CD14-positive monocyte (primary cell): ENCODE results near the gene LMAN1. TPM values are rescaled to one million over a fixed set of nuclear protein-coding genes. Genes with fewer than 3 reads are reported as not detected.

Experiments
- DNase-seq, 3 donors: peaks; one replicate each; pipeline ENCODE4 v3.0.0-alpha.2; 2011 to 2022
- H2AFZ ChIP-seq: 2 replicates; pipeline ENCODE4 v1.6.0; 2012; ENCODE audit warnings: mild to moderate bottlenecking, low read depth, low read length, inconsistent platforms; ENCODE audit not compliant: insufficient read depth, poor library complexity, severe bottlenecking
- H3K27ac ChIP-seq, 2 donors: 1 replicate in 1 of 2; 2 replicates in 1 of 2; pipeline ENCODE4 v1.5.1; 2012 to 2013; ENCODE audit warnings: low read length in 2 of 2, control low read depth in 1 of 2, inconsistent platforms in 1 of 2, low read depth in 1 of 2, mild to moderate bottlenecking in 1 of 2
- H3K27me3 ChIP-seq, 2 donors: one replicate each; pipeline versions ENCODE4 v1.6.0 to v1.6.1; 2011 to 2013; ENCODE audit warnings: low read length in 2 of 2; ENCODE audit not compliant: control insufficient read depth in 2 of 2, insufficient read depth in 2 of 2
- H3K36me3 ChIP-seq, 2 donors: replicated peaks in 1 of 2; 1 replicate in 1 of 2; 2 replicates in 1 of 2; pipeline versions ENCODE4 v1.5.1 to v1.6.1; 2012 to 2013; ENCODE audit warnings: low read length in 2 of 2, control low read depth in 1 of 2, inconsistent platforms in 1 of 2, mild to moderate bottlenecking in 1 of 2; ENCODE audit not compliant: insufficient read depth in 2 of 2, control insufficient read depth in 1 of 2
- H3K4me1 ChIP-seq, 2 donors: 1 replicate in 1 of 2; 2 replicates in 1 of 2; pipeline versions ENCODE4 v1.5.1 to v1.6.1; 2012 to 2013; ENCODE audit warnings: low read length in 2 of 2, control low read depth in 1 of 2, inconsistent platforms in 1 of 2, mild to moderate bottlenecking in 1 of 2, moderate library complexity in 1 of 2; ENCODE audit not compliant: insufficient read depth in 2 of 2, control insufficient read depth in 1 of 2
- H3K4me2 ChIP-seq: replicated peaks from 2 replicates; pipeline ENCODE3; 2012; ENCODE audit warnings: low read length, moderate library complexity, mild to moderate bottlenecking; ENCODE audit not compliant: poor library complexity, severe bottlenecking; ENCODE audit errors: extremely low read depth
- H3K4me3 ChIP-seq, 3 experiments: fragments of 200-600 bp in 1 of 3; sonication (generic) in 1 of 3; replicated peaks in 1 of 3; 1 replicate in 2 of 3; 2 replicates in 1 of 3; pipeline ENCODE4 v1.5.1; 2011 to 2013; ENCODE audit warnings: low read length in 3 of 3, mild to moderate bottlenecking in 3 of 3, control low read depth in 2 of 3, low read depth in 2 of 3, inconsistent platforms in 1 of 3, moderate library complexity in 1 of 3
- H3K79me2 ChIP-seq: 2 replicates; pipeline ENCODE4 v1.6.0; 2012; ENCODE audit warnings: mild to moderate bottlenecking, control low read depth, inconsistent platforms, low read length, moderate library complexity; ENCODE audit not compliant: insufficient read depth
- H3K9ac ChIP-seq: 2 replicates; pipeline ENCODE4 v1.6.0; 2017; ENCODE audit warnings: low read length, mild to moderate bottlenecking; ENCODE audit not compliant: insufficient read depth, poor library complexity, severe bottlenecking
- H3K9me3 ChIP-seq, 2 donors: replicated peaks in 1 of 2; 1 replicate in 1 of 2; 2 replicates in 1 of 2; pipeline versions ENCODE4 v1.5.1 to v1.6.1; 2012 to 2013; ENCODE audit warnings: low read length in 2 of 2, control low read depth in 1 of 2; ENCODE audit not compliant: control insufficient read depth in 1 of 2, insufficient read depth in 1 of 2
- H4K20me1 ChIP-seq: 2 replicates; pipeline ENCODE4 v1.6.0; 2012; ENCODE audit warnings: mild to moderate bottlenecking, low read length, control low read depth, moderate library complexity; ENCODE audit not compliant: insufficient read depth
- H3K27ac Mint-ChIP-seq, 7 donors: one replicate each; pipeline ENCODE4 v1.8.0; 2020; ENCODE audit warnings: mild to moderate bottlenecking in 7 of 7, mixed read lengths in 7 of 7, moderate library complexity in 6 of 7, inconsistent platforms in 2 of 7
- H3K27me3 Mint-ChIP-seq, 3 donors: one replicate each; pipeline ENCODE4 v1.8.0; 2021 to 2022; ENCODE audit warnings: low read depth in 3 of 3, mild to moderate bottlenecking in 3 of 3, mixed read lengths in 3 of 3, moderate library complexity in 3 of 3, inconsistent platforms in 1 of 3
- H3K36me3 Mint-ChIP-seq, 2 donors: one replicate each; pipeline ENCODE4 v1.8.0; 2020; ENCODE audit warnings: mixed read lengths in 2 of 2, inconsistent platforms in 1 of 2, mild to moderate bottlenecking in 1 of 2
- H3K4me1 Mint-ChIP-seq: one replicate; pipeline ENCODE4 v1.8.0; 2020; ENCODE audit warnings: mild to moderate bottlenecking, mixed read lengths
- H3K4me3 Mint-ChIP-seq, 2 donors: one replicate each; pipeline ENCODE4 v1.8.0; 2020; ENCODE audit warnings: mild to moderate bottlenecking in 2 of 2, mixed read lengths in 2 of 2, moderate library complexity in 1 of 2
- H3K9me3 Mint-ChIP-seq, 7 donors: one replicate each; pipeline ENCODE4 v1.8.0; 2020 to 2022; ENCODE audit warnings: mixed read lengths in 7 of 7, mild to moderate bottlenecking in 6 of 7, moderate library complexity in 6 of 7, inconsistent platforms in 2 of 7
- CTCF ChIP-seq: fragments of 200-600 bp; IDR thresholded peaks from one replicate; pipeline ENCODE4 v1.8.0; 2022; ENCODE audit warnings: antibody characterized with exemption, mild to moderate bottlenecking
- WGBS: methylation state at CpG from one replicate; pipeline ENCODE4 v1.1.5; 2013; ENCODE audit warnings: missing lambda C conversion rate; ENCODE audit not compliant: insufficient coverage; 5-methylcytosine and 5-hydroxymethylcytosine counted together
- intact Hi-C, 2 donors: fragments of 100-400 bp; cut with micrococcal nuclease; formaldehyde crosslinking; loops; one replicate each; pipeline versions ENCODE4 v1.15.0 to v1.15.1; 2023
- polyA plus RNA-seq, 3 donors: library from polyadenylated mRNA; depleted of rRNA in 1 of 3; unstranded in 2 of 3; stranded (reverse) in 1 of 3; fragments of 300-500 nt in 2 of 3; fragments of >200 nt in 1 of 3; fragmentation: Illumina TruSeq in 2 of 3; gene quantifications; 1 replicate in 2 of 3; 2 replicates in 1 of 3; pipeline ENCODE4 v1.2.3, GENCODE V29; 2012 to 2021

The LMAN1 gene
- polyA plus RNA-seq, 3 donors = 4.7 to 10.9 (median 7.6) TPM

GRCh38 chr18:59340312-59340711, 18.8 kb downstream of the LMAN1 start:
- Mint-ChIP-seq H3K9me3 (peaks cover 2 to 21% (median 8%) of the 10 kb centered on the region in 7 donors), H3K27ac (no peak overlapping the region), H3K4me1 (no peaks in the 10 kb centered on the region), H3K27me3 (no peaks in the 10 kb centered on the region), H3K36me3 (peaks cover 77 to 82% of the 10 kb centered on the region in 2 donors), H3K4me3 (no peak overlapping the region)
- H2AFZ ChIP-seq = no peak overlapping the region
- H3K27me3 ChIP-seq = no peaks in the 10 kb centered on the region
- no peaks in the 10 kb centered on the region for H3K79me2 ChIP-seq
- no peak overlapping the region for H3K9ac ChIP-seq
- DNase-seq = no peak
- no peak overlapping the region for H3K27ac ChIP-seq
- no CpG with 5 or more reads among the region's 2 CpGs for WGBS
- TF ChIP-seq CTCF = no peak
- H3K4me2 ChIP-seq = no peak overlapping the region
- H3K36me3 ChIP-seq = peaks cover 12 to 86% of the 10 kb centered on the region in 2 donors
- peaks cover 0 to 2% of the 10 kb centered on the region in 2 donors for H3K9me3 ChIP-seq
- no peak overlapping the region for H3K4me3 ChIP-seq
- no peaks in the 10 kb centered on the region for H4K20me1 ChIP-seq
- intact Hi-C loops = no loop called here
- H3K4me1 ChIP-seq = no peaks in the 10 kb centered on the region

- peaks cover 42 to 49% of the 10 kb centered on the region in 2 donors for H3K36me3 Mint-ChIP-seq
- Histone ChIP-seq H2AFZ (no peak overlapping the region), H3K4me3 (no peak overlapping the region), H3K79me2 (no peaks in the 10 kb centered on the region), H3K4me2 (no peak overlapping the region), H3K9me3 (no peaks in the 10 kb centered on the region), H4K20me1 (no peaks in the 10 kb centered on the region), H3K27me3 (no peaks in the 10 kb centered on the region), H3K36me3 (peaks cover 12 to 85% of the 10 kb centered on the region in 2 donors), H3K27ac (no peak overlapping the region), H3K4me1 (no peaks in the 10 kb centered on the region), H3K9ac (no peak overlapping the region)
- TF ChIP-seq CTCF = no peak
- WGBS = no CpG with 5 or more reads among the region's 3 CpGs
- H3K9me3 Mint-ChIP-seq = no peaks in the 10 kb centered on the region
- no peak overlapping the region for H3K4me3 Mint-ChIP-seq
- DNase-seq = no peak
- intact Hi-C loops = no loop called here
- H3K27ac Mint-ChIP-seq = no peak overlapping the region
- no peaks in the 10 kb centered on the region for H3K4me1 Mint-ChIP-seq
- H3K27me3 Mint-ChIP-seq = no peaks in the 10 kb centered on the region
These were observed 26.1 kb downstream of the LMAN1 start for GRCh38 chr18:59332986-59333385.
